Calu3 (cell line): ENCODE measurements around the gene NR1D1. TPM values are rescaled to one million over a fixed set of nuclear protein-coding genes. Genes with fewer than 3 reads are reported as not detected.
"Not testable (repeated sequence)": the region's sequence is repeated elsewhere in the genome, so short reads cannot be mapped to it uniquely, and the experiment has no call there.

ENCODE experiments used
- Bru-seq: library from RNA; stranded (reverse); fragments of 400-500 nt; gene quantifications from one replicate; lab custom pipeline; 2021; lab: Mats Ljungman, UMichigan
- BruChase-seq, 2 experiments: library from RNA; stranded (reverse); fragments of 400-500 nt; gene quantifications; one replicate each; lab custom pipeline; 2021; lab: Mats Ljungman, UMichigan
- BruUV-seq: library from RNA; stranded (reverse); fragments of 400-500 nt; replicated peaks from 2 replicates; lab custom pipeline; 2021; lab: Mats Ljungman, UMichigan
- CTCF ChIA-PET: fragments of 300-600 bp; sonication (Branson Sonifier 250); formaldehyde crosslinking; loops from one replicate; lab custom pipeline; 2022; ENCODE audit warnings: antibody characterized with exemption; lab: Charles Lee
- DNase-seq: peaks from one replicate; pipeline ENCODE4 v3.0.0; 2022
- H3K27ac Mint-ChIP-seq: one replicate; pipeline ENCODE4 v1.8.0; 2022; ENCODE audit warnings: mixed read lengths; ENCODE audit not compliant: unreplicated experiment
- H3K27me3 Mint-ChIP-seq: one replicate; pipeline ENCODE4 v1.8.0; 2022; ENCODE audit warnings: mixed read lengths; ENCODE audit not compliant: unreplicated experiment
- H3K36me3 Mint-ChIP-seq: one replicate; pipeline ENCODE4 v1.8.0; 2022; ENCODE audit warnings: mild to moderate bottlenecking, moderate library complexity, mixed read lengths; ENCODE audit not compliant: insufficient read depth, unreplicated experiment
- H3K4me1 Mint-ChIP-seq: one replicate; pipeline ENCODE4 v1.8.0; 2022; ENCODE audit warnings: mild to moderate bottlenecking, low read depth, mixed read lengths; ENCODE audit not compliant: unreplicated experiment
- H3K4me3 Mint-ChIP-seq: one replicate; pipeline ENCODE4 v1.8.0; 2022; ENCODE audit warnings: mild to moderate bottlenecking, low read depth, moderate library complexity, mixed read lengths; ENCODE audit not compliant: unreplicated experiment
- H3K9me3 Mint-ChIP-seq: one replicate; pipeline ENCODE4 v1.8.0; 2022; ENCODE audit warnings: low read depth, mixed read lengths; ENCODE audit not compliant: unreplicated experiment
- intact Hi-C: fragments of 100-400 bp; cut with micrococcal nuclease; formaldehyde crosslinking; loops from one replicate; pipeline ENCODE4 v1.10.0; 2022; ENCODE audit not compliant: unreplicated experiment
- long read RNA-seq: library from polyadenylated mRNA; stranded (forward); transcript quantifications from one replicate; pipeline ENCODE4 v2.0.0, GENCODE V29; 2022
- total RNA-seq: library from RNA; stranded (reverse); gene quantifications from 2 replicates; pipeline ENCODE4 v1.2.3, GENCODE V29; 2022
- TF ChIP-seq, protein P1 (sequence below): fragments of 200-600 bp; IDR thresholded peaks from one replicate; pipeline ENCODE4 v1.8.0; 2022; ENCODE audit warnings: antibody characterized with exemption; ENCODE audit not compliant: unreplicated experiment

Gene NR1D1
- 35.0 and 36.4 TPM in 2 replicates for total RNA-seq
- Bru-seq, nascent RNA = percentile 79 among the genes with signal in this experiment
- BruChase-seq, experiment 1, labeled RNA remaining after a 6-hour chase = percentile 78 among the genes with signal in this experiment
- percentile 80 among the genes with signal in this experiment for BruChase-seq, experiment 2, labeled RNA remaining after a 2-hour chase
- long read RNA-seq, transcript NR1D1-201 (8 exons, 2,772 nt) = major isoform, 20 of 33 reads
- long read RNA-seq, partial matches to known transcripts = 12 of 33 reads
- long read RNA-seq, other reads (novel, unspliced or antisense) = 1 of 33 reads

DNA sequence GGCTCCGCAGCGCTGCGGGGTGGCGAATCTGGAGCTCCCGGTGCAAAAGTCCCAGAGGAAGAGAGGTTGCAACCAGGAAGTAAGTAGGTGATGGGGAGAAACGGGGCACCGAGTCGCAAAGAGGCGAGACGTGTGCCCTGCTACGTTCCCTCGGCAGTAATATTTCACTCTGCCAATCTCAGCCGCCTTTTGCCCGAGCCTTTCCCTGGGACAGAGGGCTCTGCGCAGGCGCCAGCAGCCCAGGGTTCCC, at the start of gene NR1D1:
NR1D1 (minus strand) TSS at position 171 of the 250 bp plus-strand sequence. CDS start 495 bp downstream, outside the sequence.
- H3K4me3 Mint-ChIP-seq = peak within 1 kb of the TSS; percentile 80
- TF ChIP-seq, protein P1, sequence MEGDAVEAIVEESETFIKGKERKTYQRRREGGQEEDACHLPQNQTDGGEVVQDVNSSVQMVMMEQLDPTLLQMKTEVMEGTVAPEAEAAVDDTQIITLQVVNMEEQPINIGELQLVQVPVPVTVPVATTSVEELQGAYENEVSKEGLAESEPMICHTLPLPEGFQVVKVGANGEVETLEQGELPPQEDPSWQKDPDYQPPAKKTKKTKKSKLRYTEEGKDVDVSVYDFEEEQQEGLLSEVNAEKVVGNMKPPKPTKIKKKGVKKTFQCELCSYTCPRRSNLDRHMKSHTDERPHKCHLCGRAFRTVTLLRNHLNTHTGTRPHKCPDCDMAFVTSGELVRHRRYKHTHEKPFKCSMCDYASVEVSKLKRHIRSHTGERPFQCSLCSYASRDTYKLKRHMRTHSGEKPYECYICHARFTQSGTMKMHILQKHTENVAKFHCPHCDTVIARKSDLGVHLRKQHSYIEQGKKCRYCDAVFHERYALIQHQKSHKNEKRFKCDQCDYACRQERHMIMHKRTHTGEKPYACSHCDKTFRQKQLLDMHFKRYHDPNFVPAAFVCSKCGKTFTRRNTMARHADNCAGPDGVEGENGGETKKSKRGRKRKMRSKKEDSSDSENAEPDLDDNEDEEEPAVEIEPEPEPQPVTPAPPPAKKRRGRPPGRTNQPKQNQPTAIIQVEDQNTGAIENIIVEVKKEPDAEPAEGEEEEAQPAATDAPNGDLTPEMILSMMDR = no peak
- peaks cover 66% of the 10 kb centered on the region for H3K36me3 Mint-ChIP-seq
- DNase-seq = no peak
- no peaks in the 10 kb centered on the region for H3K9me3 Mint-ChIP-seq
- H3K27me3 Mint-ChIP-seq = no peaks in the 10 kb centered on the region
- intact Hi-C loops = no loop called here
- BruUV-seq = no TSS peak
- CTCF ChIA-PET = interaction anchor here (0.5 to 16.6 kb wide), 102 partner anchors 11 to 1502 kb away, joined by 3 to 1006 read pairs (median 4); partner anchors contain the start of genes CASC3, CDC6, CSF3 and LRRC3C
- peaks cover 86% of the 10 kb centered on the region for H3K4me1 Mint-ChIP-seq
- peak within 1 kb of the TSS; percentile 85 for H3K27ac Mint-ChIP-seq

DNA sequence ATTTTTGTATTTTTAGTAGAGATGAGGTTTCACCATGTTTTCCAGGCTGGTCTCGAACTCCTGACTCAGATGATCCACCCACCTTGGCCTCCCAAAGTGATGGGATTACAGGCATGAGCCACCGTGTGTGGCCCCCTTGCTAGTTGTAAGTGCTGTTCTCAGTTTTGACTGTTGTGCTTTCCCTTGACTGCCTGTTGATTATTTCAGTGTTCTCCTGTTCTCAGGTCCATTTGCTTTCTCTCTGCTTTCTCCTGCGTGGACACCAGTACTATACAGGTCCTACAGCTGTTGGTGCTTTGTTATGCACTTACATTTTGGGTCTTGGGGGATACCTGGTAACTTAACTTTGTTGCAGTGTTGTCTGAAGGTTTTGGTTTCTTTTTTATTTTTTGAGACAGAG, 48.1 kb upstream of the NR1D1 start:
- BruUV-seq = no TSS peak
- no peak overlapping the region for H3K27ac Mint-ChIP-seq
- no peaks in the 10 kb centered on the region for H3K27me3 Mint-ChIP-seq
- H3K4me3 Mint-ChIP-seq = no peak overlapping the region
- CTCF ChIA-PET = interaction anchor here (0.5 to 6.3 kb wide), 18 partner anchors 8 to 1292 kb away, joined by 3 to 39 read pairs (median 5); partner anchors contain the start of genes CASC3, NR1D1 and WIPF2
- H3K9me3 Mint-ChIP-seq = no peaks in the 10 kb centered on the region
- no peak for DNase-seq
- peaks cover 80% of the 10 kb centered on the region for H3K36me3 Mint-ChIP-seq
- intact Hi-C loops = no loop called here
- H3K4me1 Mint-ChIP-seq = peaks cover 5% of the 10 kb centered on the region
- TF ChIP-seq, protein P1 = no peak

DNA sequence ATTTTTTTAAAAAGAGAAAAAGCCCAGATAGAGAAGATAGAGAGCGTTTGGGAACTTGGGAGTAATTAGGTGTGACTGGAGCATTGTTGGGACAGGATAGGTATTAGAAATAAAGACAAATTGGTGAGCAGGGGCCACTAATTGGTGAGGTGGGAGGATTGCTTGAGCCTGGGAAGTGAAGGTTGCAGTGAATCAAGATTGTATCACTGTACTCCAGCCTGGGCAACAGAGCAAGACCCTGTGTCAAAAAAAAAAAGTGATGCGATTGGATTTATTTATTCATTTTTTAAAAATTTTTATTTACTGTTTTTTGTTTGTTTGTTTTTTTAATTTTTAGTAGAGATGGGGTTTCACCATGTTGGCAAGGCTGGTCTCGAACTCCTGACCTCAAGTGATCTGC, 45.1 kb upstream of the NR1D1 start:
- TF ChIP-seq, protein P1 = no peak
- H3K27ac Mint-ChIP-seq = no peak overlapping the region
- no peaks in the 10 kb centered on the region for H3K27me3 Mint-ChIP-seq
- no peaks in the 10 kb centered on the region for H3K9me3 Mint-ChIP-seq
- no peak overlapping the region for H3K4me3 Mint-ChIP-seq
- intact Hi-C loops = no loop called here
- DNase-seq = no peak
- peaks cover 89% of the 10 kb centered on the region for H3K36me3 Mint-ChIP-seq
- CTCF ChIA-PET = interaction anchor here (0.6 to 4.7 kb wide), 7 partner anchors 10 to 257 kb away, joined by 3 to 34 read pairs (median 4); partner anchors contain the start of gene WIPF2
- BruUV-seq = no TSS peak
- H3K4me1 Mint-ChIP-seq = peaks cover 24% of the 10 kb centered on the region

DNA sequence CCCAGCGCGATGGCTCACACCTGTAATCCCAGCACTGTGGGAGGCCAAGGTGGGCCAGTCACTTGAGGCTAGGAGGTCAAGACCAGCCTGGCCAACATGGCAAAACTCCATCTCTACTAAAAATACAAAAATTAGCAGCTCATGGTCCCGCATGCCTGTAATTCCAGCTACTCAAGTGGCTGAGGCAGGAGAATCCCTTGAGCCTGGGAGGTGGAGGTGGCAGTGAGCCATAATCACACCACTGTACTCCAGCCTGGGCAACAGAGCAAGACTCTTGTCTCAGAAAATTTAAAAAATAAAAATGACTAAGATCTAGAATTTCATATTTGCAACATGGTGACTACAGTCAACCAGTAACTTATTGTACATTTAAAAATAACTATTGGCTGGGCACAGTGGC, 42.8 kb upstream of the NR1D1 start:
- BruUV-seq, H3K27ac Mint-ChIP-seq, H3K27me3 Mint-ChIP-seq, H3K4me3 Mint-ChIP-seq, intact Hi-C loops, H3K9me3 Mint-ChIP-seq, DNase-seq: not testable (repeated sequence)
- peaks cover 91% of the 10 kb centered on the region for H3K36me3 Mint-ChIP-seq
- peaks cover 39% of the 10 kb centered on the region for H3K4me1 Mint-ChIP-seq
- CTCF ChIA-PET = interaction anchor here (0.7 to 2.1 kb wide), 12 partner anchors 9 to 392 kb away, joined by 3 to 8 read pairs (median 3); no protein-coding TSS in a partner anchor
